ENCODE data around the gene LIMCH1.
"Not testable (repeated sequence)": the region's sequence is repeated elsewhere in the genome, so short reads cannot be mapped to it uniquely, and the experiment has no call there.

LIMCH1 gene

DNA sequence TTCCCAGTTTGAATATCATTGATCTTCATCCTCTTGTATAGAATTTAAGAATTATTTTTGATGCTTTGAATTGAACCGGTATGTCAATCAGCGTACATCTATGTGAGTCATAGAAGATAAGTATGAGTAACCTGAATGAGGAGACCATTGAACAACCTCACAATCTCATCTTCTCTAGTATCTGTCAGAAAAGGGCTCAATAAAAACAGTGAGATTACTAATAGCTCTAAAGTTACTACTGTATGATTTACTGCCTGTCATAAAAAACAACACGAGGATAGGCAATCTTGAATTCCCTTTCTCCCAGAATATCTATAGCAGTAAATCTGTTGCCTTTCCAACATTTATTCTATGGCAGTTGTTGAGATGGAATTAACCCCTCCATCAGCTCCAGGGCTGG lies 174.5 kb downstream of the LIMCH1 start:
- Mint-ChIP-seq H3K4me3 (no peak overlapping the region), H3K36me3 (no peaks in the 10 kb centered on the region), H3K9me3 (peaks cover 2% of the 10 kb centered on the region), H3K4me1 (no peaks in the 10 kb centered on the region), H3K27ac (no peak overlapping the region)
- no peak for DNase-seq (ENCODE audit: low spot score in 2 of 2)
- ATAC-seq = no peak

DNA sequence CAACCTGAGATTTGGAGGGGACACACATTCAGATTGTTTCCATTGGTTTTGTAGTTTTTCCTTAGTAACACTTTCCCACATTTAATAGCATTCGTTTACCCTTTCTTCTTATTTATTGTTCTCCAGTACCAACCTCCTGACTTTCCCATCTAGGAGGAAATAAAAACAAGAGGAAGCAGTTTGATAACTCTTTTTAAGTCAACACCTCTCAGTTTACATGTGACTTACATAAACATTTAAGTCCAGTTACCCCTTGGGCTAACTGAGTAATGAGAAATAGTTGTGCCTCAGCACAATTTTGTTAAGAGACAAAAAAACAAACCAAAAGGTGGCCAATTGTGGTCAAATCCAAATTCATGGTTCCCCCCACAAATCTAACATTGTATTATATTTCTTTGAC lies 175.8 kb downstream of the LIMCH1 start:
- Mint-ChIP-seq H3K27ac (no peak overlapping the region), H3K4me3 (no peak overlapping the region), H3K9me3 (peaks cover 2% of the 10 kb centered on the region), H3K36me3 (no peaks in the 10 kb centered on the region), H3K4me1 (no peaks in the 10 kb centered on the region)
- ATAC-seq (no peak), DNase-seq (ENCODE audit: low spot score in 2 of 2) (no peak)

DNA sequence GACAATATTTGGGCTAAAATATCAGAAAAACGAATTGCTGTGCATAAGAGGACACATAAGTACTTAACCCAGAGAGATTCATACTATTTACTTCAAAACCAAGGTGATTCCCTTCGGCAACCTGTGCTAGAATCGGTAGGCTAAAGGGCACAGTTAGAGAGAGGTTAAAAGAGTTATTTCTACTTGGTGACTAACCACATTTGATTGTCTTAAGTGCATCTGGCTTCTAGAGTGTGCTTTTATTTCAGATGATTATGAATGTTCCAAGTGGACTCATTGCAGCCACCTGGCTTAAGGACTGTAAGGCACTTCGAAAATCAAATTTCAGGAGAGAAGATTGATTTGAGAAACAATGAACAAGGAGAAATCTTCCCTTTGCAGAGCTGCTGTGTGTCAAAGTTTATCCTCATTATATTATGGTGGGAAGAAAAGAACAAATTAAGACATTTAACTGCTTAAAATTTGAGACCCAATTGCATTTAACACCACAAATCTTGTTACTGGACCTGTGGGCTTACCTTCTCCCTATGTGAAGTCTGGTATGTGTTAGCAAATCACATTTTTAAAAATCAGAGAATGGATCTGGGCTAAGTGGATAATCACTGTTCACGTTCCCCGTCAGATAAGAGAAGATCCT lies 176.5 kb downstream of the LIMCH1 start:
- H3K4me3 Mint-ChIP-seq = no peak overlapping the region
- H3K36me3 Mint-ChIP-seq = no peaks in the 10 kb centered on the region
- no peak for DNase-seq (ENCODE audit: low spot score in 2 of 2)
- ATAC-seq = no peak
- H3K4me1 Mint-ChIP-seq = no peaks in the 10 kb centered on the region
- H3K27ac Mint-ChIP-seq = no peak overlapping the region
- peaks cover 2% of the 10 kb centered on the region for H3K9me3 Mint-ChIP-seq

DNA sequence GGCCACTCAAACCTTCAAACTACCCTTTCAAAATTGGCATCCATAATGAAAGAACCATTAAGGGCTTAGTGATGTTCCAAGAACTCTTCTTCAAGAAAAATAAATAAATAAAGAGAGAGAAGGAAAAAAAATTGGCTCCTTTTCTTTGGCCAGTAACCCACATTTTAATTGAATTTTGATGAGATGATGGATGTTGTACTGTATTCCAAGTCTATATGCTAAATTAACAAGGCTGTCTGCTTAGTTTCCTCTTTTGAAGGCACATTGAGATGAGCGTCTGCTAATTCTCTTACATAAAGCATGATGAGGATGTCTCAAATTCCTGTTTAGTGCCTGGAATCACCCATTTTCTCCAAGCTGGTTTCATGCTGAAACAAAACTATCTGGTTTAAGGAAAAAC lies 177.2 kb downstream of the LIMCH1 start:
- Mint-ChIP-seq H3K4me1 (no peaks in the 10 kb centered on the region), H3K27ac (no peak overlapping the region), H3K9me3 (peaks cover 6% of the 10 kb centered on the region), H3K36me3 (no peaks in the 10 kb centered on the region), H3K4me3 (no peak overlapping the region)
- no peak for ATAC-seq
- DNase-seq (ENCODE audit: low spot score in 2 of 2) = no peak

DNA sequence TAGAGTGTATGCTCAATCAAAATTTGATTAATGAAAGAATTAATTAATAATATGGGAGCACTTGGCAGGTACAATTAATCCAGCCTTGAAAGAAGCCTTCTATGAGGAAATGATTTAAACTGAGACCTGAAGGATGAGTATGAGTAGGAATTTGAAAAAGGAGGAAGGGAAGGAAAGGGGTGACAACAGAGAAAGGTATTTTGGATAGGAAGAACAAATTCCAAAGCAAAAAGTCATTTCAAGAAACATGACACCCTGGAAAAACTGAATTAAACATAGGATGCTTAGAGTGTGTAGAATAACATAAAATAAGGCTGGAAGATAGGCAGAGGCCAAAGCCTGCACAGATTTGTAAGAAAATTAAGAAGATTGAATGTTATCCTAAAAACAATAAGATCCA lies 180.9 kb downstream of the LIMCH1 start:
- no peak for ATAC-seq

DNA sequence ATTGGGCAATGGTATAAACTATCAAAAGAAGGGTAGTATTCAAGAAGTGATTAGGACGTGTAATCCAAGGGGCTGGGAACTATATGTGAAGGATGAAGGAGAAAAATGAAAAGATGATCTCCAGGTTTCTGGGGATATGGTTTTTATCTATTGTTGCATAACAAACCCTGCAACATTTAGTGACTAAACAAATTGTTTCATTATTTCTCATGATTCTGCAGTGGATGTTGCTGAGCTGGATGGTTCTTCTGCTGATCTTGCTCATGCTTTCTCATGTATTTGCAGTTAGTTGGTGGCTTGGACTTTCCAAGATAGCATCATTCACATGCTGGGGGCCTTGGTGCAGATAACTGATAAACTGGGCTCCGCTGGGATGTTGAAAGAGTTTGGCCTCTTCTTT lies 181.5 kb downstream of the LIMCH1 start:
- ATAC-seq = no peak
- H3K9me3 Mint-ChIP-seq = peaks cover 5% of the 10 kb centered on the region

More for the DNA sequence above, 180.9 kb downstream of the LIMCH1 start:
- no peaks in the 10 kb centered on the region for H3K4me1 Mint-ChIP-seq
- peaks cover 5% of the 10 kb centered on the region for H3K9me3 Mint-ChIP-seq
- no peaks in the 10 kb centered on the region for H3K36me3 Mint-ChIP-seq
- no peak overlapping the region for H3K27ac Mint-ChIP-seq
- no peak overlapping the region for H3K4me3 Mint-ChIP-seq
- DNase-seq (ENCODE audit: low spot score in 2 of 2) = no peak

DNA sequence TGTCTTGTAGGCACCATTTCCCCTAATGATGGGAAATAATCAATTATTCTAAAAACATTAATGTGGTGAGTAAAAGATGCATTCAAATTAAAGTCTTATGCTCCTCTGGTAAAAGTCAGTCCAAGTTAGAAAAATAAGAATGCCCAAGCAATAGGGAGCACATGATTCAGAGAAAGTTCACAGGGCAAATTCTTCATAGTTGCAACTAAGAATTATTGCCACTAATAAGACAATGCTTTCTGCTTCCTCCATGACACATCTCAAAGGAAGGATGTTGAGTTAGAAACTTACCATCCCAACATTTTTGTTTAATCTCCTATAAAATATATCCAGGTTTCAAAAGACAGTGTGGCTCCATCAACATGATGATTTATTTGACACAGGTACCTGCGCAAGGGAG lies 184.2 kb downstream of the LIMCH1 start:
- ATAC-seq = no peak
- no peaks in the 10 kb centered on the region for H3K4me1 Mint-ChIP-seq

More for the DNA sequence above, 181.5 kb downstream of the LIMCH1 start:
- DNase-seq (ENCODE audit: low spot score in 2 of 2) = no peak
- Mint-ChIP-seq H3K36me3 (no peaks in the 10 kb centered on the region), H3K4me3 (no peak overlapping the region), H3K4me1 (no peaks in the 10 kb centered on the region), H3K27ac (no peak overlapping the region)

DNA sequence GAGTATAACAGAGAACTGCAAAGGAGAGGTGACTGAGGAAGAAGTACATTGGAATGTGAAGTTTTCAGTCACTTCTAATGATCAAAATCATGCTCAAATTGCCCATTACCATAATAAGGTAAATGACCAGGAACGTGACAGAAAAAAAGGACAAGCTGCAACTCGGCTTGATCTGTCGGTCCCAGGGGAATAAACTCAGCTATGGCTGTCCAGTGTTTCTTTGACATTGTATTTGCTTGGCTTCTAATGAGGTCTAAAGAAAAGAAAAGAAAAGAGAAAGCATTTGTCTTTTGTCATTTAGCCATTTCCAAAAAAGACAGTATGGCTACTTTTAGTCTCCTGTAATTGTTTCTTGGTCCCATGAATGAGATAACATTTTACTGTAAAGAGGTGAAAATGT lies 185.3 kb downstream of the LIMCH1 start:
- no peaks in the 10 kb centered on the region for H3K4me1 Mint-ChIP-seq
- peaks cover 10% of the 10 kb centered on the region for H3K9me3 Mint-ChIP-seq

More for the DNA sequence above, 184.2 kb downstream of the LIMCH1 start:
- no peak for DNase-seq (ENCODE audit: low spot score in 2 of 2)
- Mint-ChIP-seq H3K4me3 (no peak overlapping the region), H3K9me3 (peaks cover 10% of the 10 kb centered on the region), H3K36me3 (no peaks in the 10 kb centered on the region), H3K27ac (no peak overlapping the region)

DNA sequence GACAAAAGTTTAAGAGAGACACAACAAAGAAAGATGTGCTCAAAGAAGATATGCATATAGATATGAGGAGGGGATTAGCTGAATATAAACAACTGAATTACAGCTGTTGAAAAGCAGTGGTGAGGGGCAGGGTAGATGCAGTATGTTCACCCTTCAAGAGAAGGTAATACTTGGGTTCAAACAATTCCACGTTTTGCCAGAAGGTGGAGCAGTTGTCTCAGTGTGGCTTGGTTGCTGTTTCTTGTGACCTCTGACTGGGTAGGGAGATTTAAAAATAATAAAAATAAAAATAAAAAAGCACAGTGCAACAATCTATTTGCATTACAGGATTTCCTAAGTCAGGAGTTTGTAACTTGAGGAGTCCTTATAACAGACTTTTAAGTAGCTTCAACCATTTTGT lies 187.3 kb downstream of the LIMCH1 start:
- no peak for DNase-seq (ENCODE audit: low spot score in 2 of 2)
- H3K9me3 Mint-ChIP-seq = peaks cover 5% of the 10 kb centered on the region

More for the DNA sequence above, 185.3 kb downstream of the LIMCH1 start:
- no peak for ATAC-seq
- Mint-ChIP-seq H3K27ac (no peak overlapping the region), H3K4me3 (no peak overlapping the region), H3K36me3 (no peaks in the 10 kb centered on the region)
- no peak for DNase-seq (ENCODE audit: low spot score in 2 of 2)

DNA sequence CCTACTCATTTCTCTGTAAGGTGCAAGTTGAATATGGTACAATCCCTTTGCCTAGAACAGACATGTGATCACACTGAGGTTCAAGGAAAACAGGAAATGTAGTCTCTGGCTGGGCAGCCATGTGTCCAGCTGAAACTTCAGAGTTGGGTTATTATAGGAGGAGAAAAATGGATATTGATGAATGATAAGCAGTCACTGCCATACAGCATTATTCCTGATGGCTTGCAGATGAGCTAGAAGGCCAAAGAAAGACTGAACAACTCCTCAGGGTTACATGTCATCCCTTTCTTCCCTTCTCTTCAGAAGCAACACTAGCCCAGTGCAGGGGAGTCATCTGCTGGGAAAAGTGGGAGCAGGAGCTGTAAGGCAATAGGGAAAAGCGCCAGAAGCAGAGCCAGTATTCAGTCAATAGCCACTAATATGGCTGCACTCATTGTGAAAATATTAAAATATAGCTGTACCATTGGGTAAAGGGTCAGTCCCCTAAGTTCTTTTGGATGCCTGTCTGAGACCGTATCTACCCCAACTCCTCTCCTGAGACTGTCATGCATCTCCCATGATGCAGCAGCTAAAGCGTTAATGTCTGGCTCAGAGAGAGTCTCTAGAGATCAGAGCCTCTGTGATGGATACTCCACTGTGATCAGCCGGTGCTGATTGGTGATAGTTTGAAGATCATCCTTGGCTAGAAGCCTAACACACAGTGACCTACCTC lies 190.1 kb downstream of the LIMCH1 start:
- peaks cover 5% of the 10 kb centered on the region for H3K9me3 Mint-ChIP-seq
- no peak overlapping the region for H3K27ac Mint-ChIP-seq
- H3K4me3 Mint-ChIP-seq = no peak overlapping the region
- no peaks in the 10 kb centered on the region for H3K36me3 Mint-ChIP-seq
- no peaks in the 10 kb centered on the region for H3K4me1 Mint-ChIP-seq
- ATAC-seq (no peak), DNase-seq (ENCODE audit: low spot score in 2 of 2) (no peak)

More for the DNA sequence above, 187.3 kb downstream of the LIMCH1 start:
- ATAC-seq = no peak
- H3K4me3 Mint-ChIP-seq = no peak overlapping the region
- H3K4me1 Mint-ChIP-seq = no peaks in the 10 kb centered on the region
- H3K27ac Mint-ChIP-seq = no peak overlapping the region
- H3K36me3 Mint-ChIP-seq = no peaks in the 10 kb centered on the region

DNA sequence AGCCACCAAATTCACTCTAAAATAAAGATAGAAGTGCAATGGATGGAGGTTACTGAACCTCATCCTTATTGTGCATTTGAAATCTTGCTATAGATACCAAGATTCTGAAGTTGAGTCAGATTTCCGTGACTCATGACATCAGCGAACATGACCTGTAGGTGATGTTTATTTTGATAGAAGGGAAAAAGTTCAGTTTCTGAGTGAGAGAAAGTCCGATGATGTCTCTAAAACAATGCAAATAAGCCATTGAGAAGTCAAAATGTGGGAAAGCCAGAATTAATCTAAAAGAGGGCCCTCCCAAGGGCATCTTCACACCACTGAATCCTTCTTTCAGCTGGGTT lies 190.6 kb downstream of the LIMCH1 start:
- no peaks in the 10 kb centered on the region for H3K4me1 Mint-ChIP-seq
- peaks cover 5% of the 10 kb centered on the region for H3K9me3 Mint-ChIP-seq

DNA sequence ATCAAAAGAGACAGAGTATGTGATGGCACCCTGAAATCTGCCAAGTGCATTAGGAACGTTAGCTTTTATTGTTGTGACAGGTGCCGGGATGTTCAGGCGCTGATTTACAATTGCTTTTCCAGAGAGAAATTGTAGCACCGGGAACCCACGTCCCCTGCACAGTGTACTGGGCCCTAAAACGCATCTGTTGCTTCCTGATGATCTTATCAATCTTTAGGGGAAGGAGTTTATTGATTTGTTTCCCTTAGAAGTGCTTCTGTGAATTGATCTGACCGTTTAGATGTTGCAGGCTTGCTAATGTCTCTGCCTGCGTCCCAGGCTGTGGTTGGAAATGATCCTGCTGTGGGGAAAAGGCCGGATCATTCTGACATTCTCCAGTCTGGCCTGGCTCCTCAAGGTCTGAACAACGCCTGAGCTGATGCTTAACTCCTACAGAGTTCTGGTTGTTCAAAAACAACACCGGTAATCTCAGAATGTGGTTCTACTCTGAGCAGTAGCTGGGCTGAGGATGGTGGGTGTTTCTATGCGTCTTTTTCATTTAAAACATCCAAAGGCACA lies 193.7 kb downstream of the LIMCH1 start:
- no peak for DNase-seq (ENCODE audit: low spot score in 2 of 2)
- Mint-ChIP-seq H3K36me3 (no peaks in the 10 kb centered on the region), H3K27ac (no peak overlapping the region), H3K4me1 (no peaks in the 10 kb centered on the region), H3K9me3 (no peaks in the 10 kb centered on the region), H3K4me3 (no peak overlapping the region)
- no peak for ATAC-seq

More for the DNA sequence above, 190.6 kb downstream of the LIMCH1 start:
- DNase-seq (ENCODE audit: low spot score in 2 of 2) (no peak), ATAC-seq (no peak)
- Mint-ChIP-seq H3K27ac (no peak overlapping the region), H3K36me3 (no peaks in the 10 kb centered on the region), H3K4me3 (no peak overlapping the region)

DNA sequence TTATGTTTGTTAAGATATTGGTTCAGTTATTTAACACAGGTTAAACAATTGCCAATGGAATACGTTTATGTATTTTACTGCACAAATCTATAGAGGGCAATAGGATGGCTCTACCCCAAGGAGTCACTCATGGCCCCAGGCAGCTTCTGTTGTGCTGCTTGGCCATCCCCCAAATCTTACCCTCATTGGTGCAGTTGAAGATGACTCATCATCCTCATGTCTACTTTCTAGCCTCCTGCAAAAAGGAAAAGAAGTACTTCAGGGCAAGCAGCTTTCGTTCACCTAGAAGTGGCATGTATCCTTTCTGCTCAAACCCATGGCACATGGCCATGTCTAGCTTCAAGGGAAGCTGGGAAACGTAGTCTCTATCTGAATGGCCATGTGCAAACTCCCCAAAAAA lies 196.4 kb downstream of the LIMCH1 start:
- ATAC-seq (no peak), DNase-seq (ENCODE audit: low spot score in 2 of 2) (no peak)
- no peaks in the 10 kb centered on the region for H3K4me1 Mint-ChIP-seq
- no peak overlapping the region for H3K4me3 Mint-ChIP-seq
- H3K36me3 Mint-ChIP-seq = no peaks in the 10 kb centered on the region
- no peak overlapping the region for H3K27ac Mint-ChIP-seq
- peaks cover 2% of the 10 kb centered on the region for H3K9me3 Mint-ChIP-seq

DNA sequence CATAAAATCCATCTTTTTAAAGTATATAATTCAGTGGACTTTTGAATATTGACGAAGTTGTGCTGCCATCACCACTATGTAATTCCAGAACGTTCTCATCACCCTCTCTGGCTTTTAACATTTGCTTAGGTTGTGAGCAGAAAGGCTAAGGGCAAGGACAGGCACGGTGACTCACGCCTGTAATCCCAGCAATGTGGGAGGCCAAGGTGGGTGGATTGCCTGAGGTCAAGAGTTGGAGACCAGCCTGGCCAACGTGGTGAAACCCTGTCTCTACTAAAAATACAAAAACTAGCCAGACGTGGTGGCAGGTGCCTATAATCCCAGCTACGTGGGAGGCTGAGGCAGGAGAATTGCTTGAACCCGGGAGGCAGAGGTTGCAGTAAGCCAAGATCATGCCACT lies 199.5 kb downstream of the LIMCH1 start:
- not testable (repeated sequence) for H3K4me3 Mint-ChIP-seq; H3K9me3 Mint-ChIP-seq; DNase-seq (ENCODE audit: low spot score in 2 of 2)

DNA sequence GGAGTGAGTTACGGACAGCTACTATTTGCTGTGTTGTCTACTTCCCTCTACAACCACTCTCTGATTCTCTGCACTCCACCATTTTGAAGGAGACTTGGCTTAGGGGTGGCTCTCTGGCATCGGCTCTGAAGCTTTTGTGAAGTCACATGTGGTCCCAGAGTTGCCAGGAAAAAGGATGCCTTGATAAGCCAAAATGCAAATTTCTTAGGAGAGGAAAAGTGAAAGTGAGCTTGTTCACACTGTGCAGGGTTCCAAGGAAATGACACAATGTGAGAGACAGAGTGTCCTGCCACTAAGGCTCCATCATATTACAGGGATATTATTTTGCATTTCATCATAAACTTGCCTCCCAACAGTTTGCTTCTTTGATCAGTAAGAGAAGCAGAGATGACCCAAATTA lies 203.4 kb downstream of the LIMCH1 start:
- Mint-ChIP-seq H3K36me3 (no peaks in the 10 kb centered on the region), H3K4me3 (no peak overlapping the region), H3K9me3 (peaks cover 2% of the 10 kb centered on the region), H3K27ac (no peak overlapping the region), H3K4me1 (no peaks in the 10 kb centered on the region)
- ATAC-seq (no peak), DNase-seq (ENCODE audit: low spot score in 2 of 2) (no peak)

More for the DNA sequence above, 199.5 kb downstream of the LIMCH1 start:
- not testable (repeated sequence) for H3K36me3 Mint-ChIP-seq, ATAC-seq, H3K27ac Mint-ChIP-seq, H3K4me1 Mint-ChIP-seq

Measured in stimulated activated effector memory CD8-positive, alpha-beta T cell treated with anti-CD3 and anti-CD28 coated beads, Interleukin-12 subunit alpha, Interleukin-12 subunit beta, amount 100 ng/mL, for 72 hours (primary cell).